HCT116 (cell line): Measurements from ENCODE around the gene RANBP1. TPM values are rescaled to one million over a fixed set of nuclear protein-coding genes. Genes with fewer than 3 reads are reported as not detected.

Experiments
- ATAC-seq: fragments of 200-7000 bp; cut with Tn5 transposase; 2 replicates; pipeline ENCODE4 v1.9.1; 2020; ENCODE audit warnings: mild to moderate bottlenecking, moderate library complexity
- BruUV-seq: library from RNA; stranded (reverse); fragments of 400-500 nt; replicated peaks from 2 replicates; lab custom pipeline; 2021; lab: Mats Ljungman, UMichigan
- CTCF ChIA-PET: fragments of 300-600 bp; sonication (Branson Sonifier 250); formaldehyde crosslinking; loops from one replicate; lab custom pipeline; 2021; ENCODE audit warnings: antibody characterized with exemption; lab: Charles Lee
- POLR2A ChIA-PET: fragments of 300-600, 350-600 bp; sonication (Branson Sonifier 250); formaldehyde crosslinking; loops from one replicate; lab custom pipeline; 2021; ENCODE audit warnings: antibody characterized with exemption; lab: Charles Lee
- RAD21 ChIA-PET, 2 experiments: fragments of 300-600 bp; sonication (Branson Sonifier 250); formaldehyde crosslinking; loops; one replicate each; lab custom pipeline; 2023; ENCODE audit warnings: low total read pairs in 2 of 2; ENCODE audit not compliant: uncharacterized antibody in 2 of 2, unreplicated experiment in 2 of 2, low non-redundant PET in 1 of 2; lab: Charles Lee
- DNase-seq: peaks from one replicate; pipeline ENCODE4 v3.0.0-alpha.2; 2010; ENCODE audit warnings: low read depth, low spot score
- H2AFZ ChIP-seq: fragments of 200-600 bp; shearing (Covaris generic), sonication (generic); 2 replicates; pipeline ENCODE4 v1.6.1; 2017; ENCODE audit warnings: low read depth, mixed run types, mixed read lengths, antibody characterized with exemption, low read length; ENCODE audit not compliant: poor library complexity, severe bottlenecking
- H3K27ac ChIP-seq: 2 replicates; pipeline ENCODE4 v1.5.1; 2012; ENCODE audit warnings: low read depth, low read length
- H3K27me3 ChIP-seq: fragments of 200-600 bp; sonication (generic); 2 replicates; pipeline ENCODE4 v1.6.1; 2016; ENCODE audit warnings: mixed run types, low read length, mixed read lengths; ENCODE audit not compliant: insufficient read depth
- H3K36me3 ChIP-seq, 2 experiments: fragments of 200-500 bp in 1 of 2; fragments of 200-600 bp in 1 of 2; sonication (Bioruptor generic) in 1 of 2; sonication (generic) in 1 of 2; 2 replicates each; pipeline versions ENCODE4 v1.5.1 to v1.6.1; 2014 to 2016; ENCODE audit warnings: low read length in 2 of 2, inconsistent platforms in 1 of 2, mixed read lengths in 1 of 2, mixed run types in 1 of 2; ENCODE audit not compliant: insufficient read depth in 2 of 2, control insufficient read depth in 1 of 2
- H3K4me1 ChIP-seq, 2 experiments: fragments of 200-600 bp in 1 of 2; sonication (generic) in 1 of 2; 2 replicates each; pipeline versions ENCODE4 v1.5.1 to v1.6.1; 2012 to 2017; ENCODE audit warnings: low read length in 2 of 2, inconsistent platforms in 1 of 2, mild to moderate bottlenecking in 1 of 2, mixed read lengths in 1 of 2, mixed run types in 1 of 2, moderate library complexity in 1 of 2; ENCODE audit not compliant: insufficient read depth in 2 of 2, control insufficient read depth in 1 of 2
- H3K4me2 ChIP-seq: fragments of 200-600 bp; sonication (generic); 2 replicates; pipeline ENCODE4 v1.6.1; 2017; ENCODE audit warnings: mixed run types, low read length, mixed read lengths
- H3K4me3 ChIP-seq, 2 experiments: fragments of 200-600 bp in 1 of 2; sonication (generic) in 1 of 2; replicated peaks in 1 of 2; 2 replicates each; pipeline ENCODE4 v1.5.1; 2011 to 2016; ENCODE audit warnings: low read length in 2 of 2, control low read depth in 1 of 2, low read depth in 1 of 2, mild to moderate bottlenecking in 1 of 2, mixed read lengths in 1 of 2, mixed run types in 1 of 2
- H3K79me2 ChIP-seq: fragments of 200-600 bp; sonication (generic); 2 replicates; pipeline ENCODE4 v1.6.1; 2017; ENCODE audit warnings: mild to moderate bottlenecking, mixed run types, low read length, moderate library complexity, mixed read lengths; ENCODE audit not compliant: insufficient read depth
- H3K9ac ChIP-seq: fragments of 200-600 bp; sonication (generic); 2 replicates; pipeline ENCODE4 v1.6.1; 2016; ENCODE audit warnings: low read length, mixed read lengths
- H3K9me2 ChIP-seq: fragments of 200-600 bp; sonication (generic), shearing (Covaris generic); 2 replicates; pipeline ENCODE4 v1.6.1; 2017; ENCODE audit warnings: mixed run types, mild to moderate bottlenecking, moderate library complexity; ENCODE audit not compliant: insufficient read depth
- H3K9me3 ChIP-seq, 2 experiments: fragments of 200-500 bp in 1 of 2; fragments of 200-600 bp in 1 of 2; sonication (Bioruptor generic) in 1 of 2; sonication (generic) in 1 of 2; 2 replicates each; pipeline ENCODE4 v1.6.1; 2014 to 2017; ENCODE audit warnings: low read length in 2 of 2, mixed read lengths in 2 of 2, inconsistent platforms in 1 of 2, low read depth in 1 of 2, mild to moderate bottlenecking in 1 of 2, mixed run types in 1 of 2, moderate library complexity in 1 of 2; ENCODE audit not compliant: control insufficient read depth in 1 of 2, insufficient read depth in 1 of 2
- H4K20me1 ChIP-seq: fragments of 200-600 bp; sonication (generic), shearing (Covaris generic); 2 replicates; pipeline ENCODE4 v1.6.1; 2017; ENCODE audit warnings: mixed run types, mild to moderate bottlenecking, moderate library complexity; ENCODE audit not compliant: insufficient read depth
- CEBPB ChIP-seq: IDR thresholded peaks from 2 replicates; pipeline ENCODE4 v1.6.1; 2012; ENCODE audit warnings: low read depth
- CTCF ChIP-seq, 3 experiments: fragments of 200-600 bp in 1 of 3; sonication (generic) in 1 of 3; IDR thresholded peaks in 2 of 3; conservative IDR thresholded peaks in 1 of 3; 2 replicates each; pipeline ENCODE4 v1.5.1; 2012 to 2017; ENCODE audit warnings: low read depth in 2 of 3, low read length in 2 of 3, antibody characterized with exemption in 1 of 3, borderline replicate concordance in 1 of 3, control low read depth in 1 of 3, mild to moderate bottlenecking in 1 of 3, mixed read lengths in 1 of 3, mixed run types in 1 of 3, moderate library complexity in 1 of 3; ENCODE audit not compliant: insufficient read depth in 1 of 3
- EGR1 ChIP-seq: IDR thresholded peaks from 2 replicates; pipeline ENCODE4 v1.6.1; 2012; ENCODE audit warnings: low read depth
- ELF1 ChIP-seq: IDR thresholded peaks from 2 replicates; pipeline ENCODE4 v1.6.1; 2012; ENCODE audit warnings: low read depth, borderline replicate concordance
- EZH2 ChIP-seq: fragments of 200-600 bp; sonication (generic); IDR thresholded peaks from 2 replicates; pipeline ENCODE4 v1.6.1; 2017; ENCODE audit warnings: antibody characterized with exemption, mixed run types
- MAX ChIP-seq: IDR thresholded peaks from 2 replicates; pipeline ENCODE4 v1.6.1; 2012
- POLR2A ChIP-seq: IDR thresholded peaks from 2 replicates; pipeline ENCODE4 v1.7.0; 2011; ENCODE audit warnings: borderline replicate concordance; ENCODE audit not compliant: insufficient read depth, insufficient read length; ENCODE audit errors: extremely low read depth
- POLR2AphosphoS5 ChIP-seq: IDR thresholded peaks from 2 replicates; pipeline ENCODE4 v1.6.1; 2011; ENCODE audit warnings: mild to moderate bottlenecking, low read depth, low read length, moderate library complexity
- RAD21 ChIP-seq: IDR thresholded peaks from 2 replicates; pipeline ENCODE4 v1.6.1; 2012; ENCODE audit warnings: low read depth, mild to moderate bottlenecking
- REST ChIP-seq: IDR thresholded peaks from 2 replicates; pipeline ENCODE4 v1.6.1; 2012; ENCODE audit warnings: low read depth
- SP1 ChIP-seq: IDR thresholded peaks from 2 replicates; pipeline ENCODE4 v1.6.1; 2012; ENCODE audit warnings: low read depth
- SRF ChIP-seq: IDR thresholded peaks from 2 replicates; pipeline ENCODE4 v1.6.1; 2012; ENCODE audit warnings: low read depth
- TCF7L2 ChIP-seq: IDR thresholded peaks from 2 replicates; pipeline ENCODE4 v1.7.0; 2011; ENCODE audit warnings: borderline replicate concordance, inconsistent platforms; ENCODE audit not compliant: insufficient read depth, insufficient read length; ENCODE audit errors: extremely low read depth
- YY1 ChIP-seq: IDR thresholded peaks from 2 replicates; pipeline ENCODE4 v1.6.1; 2011; ENCODE audit warnings: low read length, low read depth, moderate library complexity, mild to moderate bottlenecking; ENCODE audit not compliant: insufficient replicate concordance; ENCODE audit errors: extremely low read depth
- intact Hi-C: fragments of 100-400 bp; cut with micrococcal nuclease; formaldehyde crosslinking; loops from 2 replicates; pipeline ENCODE4 v1.10.0; 2022
- total RNA-seq: library from RNA; stranded (reverse); gene quantifications from one replicate; pipeline ENCODE4 v1.2.1, GENCODE V29; 2021; ENCODE audit not compliant: unreplicated experiment

RANBP1 gene
- total RNA-seq, 1 experiment from 2014 or later = 351 TPM

- Histone ChIP-seq H3K9ac (no peak overlapping the region), H3K36me3 (no peaks in the 10 kb centered on the region), H3K4me1 (no peaks in the 10 kb centered on the region), H3K9me3 (no peaks in the 10 kb centered on the region), H4K20me1 (no peaks in the 10 kb centered on the region), H3K27ac (no peak overlapping the region), H2AFZ (no peak overlapping the region), H3K4me3 (no peak overlapping the region), H3K4me2 (no peak overlapping the region), H3K9me2 (no peaks in the 10 kb centered on the region), H3K79me2 (no peaks in the 10 kb centered on the region), H3K27me3 (no peaks in the 10 kb centered on the region)
- CTCF ChIA-PET = no interaction called here
- intact Hi-C loops = no loop called here
- ATAC-seq (no peak), DNase-seq (no peak)
- RAD21 ChIA-PET = no interaction called here
- BruUV-seq = no TSS peak
- no peak for TF ChIP-seq RAD21
- no peak for TF ChIP-seq POLR2AphosphoS5
- no peak for TF ChIP-seq CTCF (IDR thresholded peaks at IDR 0.05 in 2 of 3, conservative IDR thresholded peaks at IDR 0.05 in 1 of 3; ENCODE audit: borderline replicate concordance in 1 of 3, insufficient read depth in 1 of 3, low read depth in 2 of 3, low read length in 2 of 3)
- no peak for TF ChIP-seq YY1
- no peak for TF ChIP-seq TCF7L2
- TF ChIP-seq SRF = no peak
- TF ChIP-seq POLR2A = no peak
- no peak for TF ChIP-seq EZH2
- POLR2A ChIA-PET = no interaction called here
These were observed 36.6 kb downstream of the RANBP1 start for GRCh38 chr22:20152464-20152890.

GRCh38 chr22:20153945-20154344 lies 38.0 kb downstream of the RANBP1 start:
- POLR2A ChIA-PET = no interaction called here
- Histone ChIP-seq H3K9me2 (no peaks in the 10 kb centered on the region), H3K9me3 (no peaks in the 10 kb centered on the region), H3K27ac (no peak overlapping the region), H3K79me2 (no peaks in the 10 kb centered on the region), H3K4me1 (no peaks in the 10 kb centered on the region), H4K20me1 (no peaks in the 10 kb centered on the region), H3K4me2 (no peak overlapping the region), H3K27me3 (no peaks in the 10 kb centered on the region), H3K9ac (no peak overlapping the region), H3K4me3 (no peak overlapping the region), H2AFZ (no peak overlapping the region), H3K36me3 (no peaks in the 10 kb centered on the region)
- intact Hi-C loops = no loop called here
- no TSS peak for BruUV-seq
- CTCF ChIA-PET = no interaction called here
- RAD21 ChIA-PET = no interaction called here
- no peak for DNase-seq
- no peak for ATAC-seq
- TF ChIP-seq SP1 = no peak
- TF ChIP-seq EZH2 = no peak
- TF ChIP-seq YY1 = no peak
- TF ChIP-seq RAD21 = no peak
- no peak for TF ChIP-seq POLR2A
- no peak for TF ChIP-seq MAX
- TF ChIP-seq ELF1 = no peak
- TF ChIP-seq CEBPB = no peak
- no peak for TF ChIP-seq EGR1
- no peak for TF ChIP-seq REST
